H9 (cell line): ENCODE measurements around the gene MOB1B. TPM values are rescaled to one million over a fixed set of nuclear protein-coding genes. Genes with fewer than 3 reads are reported as not detected.

Source experiments
- DNase-seq: peaks from one replicate; pipeline ENCODE4 v3.0.0-alpha.2; 2017
- H2AFZ ChIP-seq: one replicate; pipeline ENCODE4 v1.6.1; 2013; ENCODE audit warnings: mild to moderate bottlenecking, low read length, control low read depth, moderate library complexity
- H2AK5ac ChIP-seq: 2 replicates; pipeline ENCODE4 v1.6.1; 2013; ENCODE audit warnings: low read length, control low read depth, mixed read lengths; ENCODE audit not compliant: insufficient read length
- H2BK120ac ChIP-seq: one replicate; pipeline ENCODE4 v1.6.1; 2013; ENCODE audit warnings: low read depth, mild to moderate bottlenecking, low read length, control low read depth, inconsistent platforms; ENCODE audit not compliant: poor library complexity, severe bottlenecking
- H2BK12ac ChIP-seq: 2 replicates; pipeline ENCODE4 v1.6.1; 2013; ENCODE audit warnings: low read length, control low read depth, mixed read lengths, low read depth; ENCODE audit not compliant: insufficient read length
- H2BK15ac ChIP-seq: 2 replicates; pipeline ENCODE4 v1.6.1; 2013; ENCODE audit warnings: low read depth, low read length, control low read depth
- H2BK20ac ChIP-seq: one replicate; pipeline ENCODE4 v1.6.1; 2013; ENCODE audit warnings: low read depth, mild to moderate bottlenecking, low read length, control low read depth, inconsistent platforms; ENCODE audit not compliant: poor library complexity, severe bottlenecking
- H2BK5ac ChIP-seq: 2 replicates; pipeline ENCODE4 v1.6.1; 2013; ENCODE audit warnings: low read length, control low read depth, mixed read lengths; ENCODE audit not compliant: insufficient read length
- H3K14ac ChIP-seq: 2 replicates; pipeline ENCODE4 v1.6.1; 2013; ENCODE audit warnings: low read length, control low read depth; ENCODE audit not compliant: insufficient read depth
- H3K18ac ChIP-seq: 2 replicates; pipeline ENCODE4 v1.6.1; 2013; ENCODE audit warnings: low read depth, mild to moderate bottlenecking, mixed read lengths, low read length, control low read depth; ENCODE audit not compliant: insufficient read length
- H3K23ac ChIP-seq: 2 replicates; pipeline ENCODE4 v1.6.1; 2013; ENCODE audit warnings: low read length, control low read depth, mixed read lengths, low read depth; ENCODE audit not compliant: insufficient read length
- H3K23me2 ChIP-seq: 2 replicates; pipeline ENCODE4 v1.6.1; 2013; ENCODE audit warnings: low read depth, mild to moderate bottlenecking, mixed read lengths, low read length, control low read depth; ENCODE audit not compliant: insufficient read length, poor library complexity, severe bottlenecking
- H3K27ac ChIP-seq: 2 replicates; pipeline ENCODE4 v1.5.1; 2013; ENCODE audit warnings: low read length, control low read depth, mixed read lengths, low read depth; ENCODE audit not compliant: insufficient read length
- H3K27me3 ChIP-seq: 2 replicates; pipeline ENCODE4 v1.6.1; 2013; ENCODE audit warnings: low read length, control low read depth, inconsistent platforms; ENCODE audit not compliant: insufficient read depth
- H3K4ac ChIP-seq: 2 replicates; pipeline ENCODE4 v1.6.1; 2013; ENCODE audit warnings: low read depth, mild to moderate bottlenecking, control low read depth, inconsistent platforms, low read length, moderate library complexity
- H3K4me1 ChIP-seq: 2 replicates; pipeline ENCODE4 v1.6.1; 2013; ENCODE audit warnings: low read length, control low read depth, inconsistent platforms; ENCODE audit not compliant: insufficient read depth
- H3K4me2 ChIP-seq: 2 replicates; pipeline ENCODE4 v1.6.1; 2013; ENCODE audit warnings: low read length, control low read depth, mixed read lengths; ENCODE audit not compliant: insufficient read length, insufficient read depth
- H3K56ac ChIP-seq: 2 replicates; pipeline ENCODE4 v1.6.1; 2013; ENCODE audit warnings: low read depth, mild to moderate bottlenecking, mixed read lengths, low read length, control low read depth; ENCODE audit not compliant: insufficient read length
- H3K79me1 ChIP-seq: 2 replicates; pipeline ENCODE4 v1.6.1; 2013; ENCODE audit warnings: low read depth, mild to moderate bottlenecking, moderate library complexity, low read length, control low read depth, inconsistent platforms; ENCODE audit not compliant: insufficient read depth, poor library complexity, severe bottlenecking
- H3K79me2 ChIP-seq: 2 replicates; pipeline ENCODE4 v1.6.1; 2013; ENCODE audit warnings: low read length, control low read depth, inconsistent platforms; ENCODE audit not compliant: insufficient read depth
- H3K9ac ChIP-seq: 2 replicates; pipeline ENCODE4 v1.6.1; 2013; ENCODE audit warnings: low read length, control low read depth, mixed read lengths; ENCODE audit not compliant: insufficient read length; ENCODE audit errors: extremely low read depth
- H3K9me3 ChIP-seq: one replicate; pipeline ENCODE4 v1.6.1; 2013; ENCODE audit warnings: low read depth, low read length, inconsistent platforms; ENCODE audit not compliant: control insufficient read depth
- H3T11ph ChIP-seq: one replicate; pipeline ENCODE4 v1.6.1; 2013; ENCODE audit warnings: mild to moderate bottlenecking, low read length, control low read depth, inconsistent platforms
- H4K20me1 ChIP-seq: one replicate; pipeline ENCODE4 v1.6.1; 2013; ENCODE audit not compliant: control insufficient read depth, insufficient read length, insufficient read depth
- H4K5ac ChIP-seq: 2 replicates; pipeline ENCODE4 v1.6.1; 2013; ENCODE audit warnings: low read depth, mild to moderate bottlenecking, mixed read lengths, low read length, control low read depth; ENCODE audit not compliant: insufficient read length
- H4K8ac ChIP-seq: replicated peaks from 2 replicates; pipeline ENCODE4 v1.6.1; 2013; ENCODE audit warnings: low read length, control low read depth, mixed read lengths, low read depth; ENCODE audit not compliant: insufficient read length
- H4K91ac ChIP-seq: 2 replicates; pipeline ENCODE4 v1.6.1; 2013; ENCODE audit warnings: low read depth, mild to moderate bottlenecking, moderate library complexity, mixed read lengths, low read length, control low read depth; ENCODE audit not compliant: insufficient read length
- H3K27ac Mint-ChIP-seq, 3 experiments: 2 replicates in 2 of 3; 3 replicates in 1 of 3; pipeline ENCODE4 v1.8.0; 2020 to 2021; ENCODE audit warnings: mixed read lengths in 3 of 3, mild to moderate bottlenecking in 1 of 3, moderate library complexity in 1 of 3
- H3K27me3 Mint-ChIP-seq: 2 replicates; pipeline ENCODE4 v1.8.0; 2021; ENCODE audit warnings: low read depth, mild to moderate bottlenecking, moderate library complexity, mixed read lengths
- H3K36me3 Mint-ChIP-seq, 3 experiments: 2 replicates in 2 of 3; 3 replicates in 1 of 3; pipeline ENCODE4 v1.8.0; 2020 to 2021; ENCODE audit warnings: low read depth in 3 of 3, mixed read lengths in 3 of 3; ENCODE audit not compliant: insufficient read depth in 1 of 3
- H3K4me1 Mint-ChIP-seq, 2 experiments: 2 replicates each; pipeline ENCODE4 v1.8.0; 2020; ENCODE audit warnings: mixed read lengths in 2 of 2
- H3K4me3 Mint-ChIP-seq, 2 experiments: 2 replicates in 1 of 2; 3 replicates in 1 of 2; pipeline ENCODE4 v1.8.0; 2020 to 2021; ENCODE audit warnings: mild to moderate bottlenecking in 2 of 2, mixed read lengths in 2 of 2, moderate library complexity in 1 of 2
- H3K9me3 Mint-ChIP-seq, 2 experiments: 2 replicates in 1 of 2; 3 replicates in 1 of 2; pipeline ENCODE4 v1.8.0; 2020; ENCODE audit warnings: mild to moderate bottlenecking in 2 of 2, mixed read lengths in 2 of 2, moderate library complexity in 1 of 2
- WGBS: extraction: QIAGEN DNeasy Blood & Tissue Kit; methylation state at CpG from one replicate; pipeline ENCODE4 v1.1.7; 2013; ENCODE audit warnings: missing lambda C conversion rate, low lambda C conversion rate, mixed read lengths; ENCODE audit not compliant: insufficient read length; ENCODE audit errors: extremely low coverage; 5-methylcytosine and 5-hydroxymethylcytosine counted together
- long read RNA-seq: library from polyadenylated mRNA; unstranded; transcript quantifications from one replicate; pipeline ENCODE4 v2.0.0, GENCODE V29; 2020
- total RNA-seq: library from RNA; stranded (reverse); gene quantifications from 2 replicates; pipeline ENCODE4 v1.2.1, GENCODE V29; 2021
- TF ChIP-seq, protein P1 (sequence below): fragments of 200-600 bp; sonication (generic); conservative IDR thresholded peaks from 3 replicates; pipeline ENCODE4 v1.8.0; 2021; ENCODE audit warnings: antibody characterized with exemption, mild to moderate bottlenecking

Gene MOB1B
- 29.5 and 30.3 TPM in 2 replicates for total RNA-seq
- long read RNA-seq, full-length matches to known transcripts: 5 of 15 reads
- long read RNA-seq, partial matches to known transcripts: 1 of 15 reads
- long read RNA-seq, other reads (novel, unspliced or antisense): 9 of 15 reads

DNA sequence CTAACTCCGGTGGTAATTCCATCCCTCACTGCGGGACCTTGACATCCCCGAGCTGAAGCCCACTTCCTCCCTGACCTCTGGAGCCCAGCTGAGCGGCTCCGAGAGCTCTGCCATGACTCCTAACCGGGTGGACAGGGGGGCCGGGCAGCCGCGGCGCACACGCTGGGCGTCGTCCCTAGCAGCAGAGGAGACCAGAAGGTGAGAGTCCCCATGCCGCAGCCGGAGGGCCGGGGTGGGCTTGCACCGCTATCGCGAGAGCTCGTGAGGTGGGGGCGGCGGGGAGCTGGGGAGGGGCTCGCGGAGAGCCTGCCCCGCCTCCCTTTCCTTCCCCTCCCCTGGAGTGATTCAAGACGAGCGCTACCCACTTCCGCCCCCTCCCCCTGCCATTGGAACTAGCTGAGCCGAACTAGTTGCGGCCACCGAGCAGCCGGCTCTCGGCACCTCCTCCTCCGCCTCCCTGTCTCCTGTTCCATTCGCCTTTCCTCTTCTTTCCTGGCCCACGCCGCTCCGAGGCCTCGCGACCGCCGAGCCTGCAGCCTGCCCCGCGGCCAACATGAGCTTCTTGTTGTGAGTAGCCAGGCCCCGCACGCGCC lies at the start of gene MOB1B:
MOB1B (plus strand) TSS at position 386 of the 593 bp plus-strand sequence; CDS start at position 554, 168 bp downstream.
- Histone ChIP-seq H3K79me1 (peaks cover 2% of the 10 kb centered on the region), H4K91ac (no peak within 1 kb of the TSS), H3K9ac (peak within 1 kb of the TSS; percentile 79), H2AFZ (peak within 1 kb of the TSS; percentile 1), H3K4me1 (no peaks in the 10 kb centered on the region), H2BK12ac (no peak within 1 kb of the TSS), H3K27me3 (no peaks in the 10 kb centered on the region), H3K56ac (no peak within 1 kb of the TSS), H3K23ac (no peak within 1 kb of the TSS), H3K27ac (no peak within 1 kb of the TSS), H4K20me1 (no peaks in the 10 kb centered on the region), H3T11ph (no peak within 1 kb of the TSS), H3K9me3 (no peaks in the 10 kb centered on the region), H3K23me2 (peaks cover 6% of the 10 kb centered on the region), H4K5ac (no peak within 1 kb of the TSS), H3K4ac (no peak within 1 kb of the TSS), H2BK120ac (no peak within 1 kb of the TSS), H3K18ac (peak within 1 kb of the TSS; percentile 91), H2BK5ac (no peak within 1 kb of the TSS), H3K4me2 (peak within 1 kb of the TSS; percentile 82), H4K8ac (no peak within 1 kb of the TSS), H2AK5ac (no peak within 1 kb of the TSS), H2BK20ac (no peak within 1 kb of the TSS), H3K14ac (peak within 1 kb of the TSS; percentile 94), H3K79me2 (peaks cover 6% of the 10 kb centered on the region; the same call in 1 of the 2 replicates), H2BK15ac (no peak within 1 kb of the TSS)
- H3K36me3 Mint-ChIP-seq: peaks cover 19 to 26% (median 20%) of the 10 kb centered on the region in 3 experiments
- H3K9me3 Mint-ChIP-seq: no peaks in the 10 kb centered on the region
- H3K27me3 Mint-ChIP-seq: no peaks in the 10 kb centered on the region
- H3K27ac Mint-ChIP-seq: peak within 1 kb of the TSS; percentile 92 to 98 (median 97); a peak in 6 of 7 replicates
- DNase-seq: peak; percentile 96
- no CpG with 5 or more reads among the region's 47 CpGs for WGBS
- TF ChIP-seq, protein P1, sequence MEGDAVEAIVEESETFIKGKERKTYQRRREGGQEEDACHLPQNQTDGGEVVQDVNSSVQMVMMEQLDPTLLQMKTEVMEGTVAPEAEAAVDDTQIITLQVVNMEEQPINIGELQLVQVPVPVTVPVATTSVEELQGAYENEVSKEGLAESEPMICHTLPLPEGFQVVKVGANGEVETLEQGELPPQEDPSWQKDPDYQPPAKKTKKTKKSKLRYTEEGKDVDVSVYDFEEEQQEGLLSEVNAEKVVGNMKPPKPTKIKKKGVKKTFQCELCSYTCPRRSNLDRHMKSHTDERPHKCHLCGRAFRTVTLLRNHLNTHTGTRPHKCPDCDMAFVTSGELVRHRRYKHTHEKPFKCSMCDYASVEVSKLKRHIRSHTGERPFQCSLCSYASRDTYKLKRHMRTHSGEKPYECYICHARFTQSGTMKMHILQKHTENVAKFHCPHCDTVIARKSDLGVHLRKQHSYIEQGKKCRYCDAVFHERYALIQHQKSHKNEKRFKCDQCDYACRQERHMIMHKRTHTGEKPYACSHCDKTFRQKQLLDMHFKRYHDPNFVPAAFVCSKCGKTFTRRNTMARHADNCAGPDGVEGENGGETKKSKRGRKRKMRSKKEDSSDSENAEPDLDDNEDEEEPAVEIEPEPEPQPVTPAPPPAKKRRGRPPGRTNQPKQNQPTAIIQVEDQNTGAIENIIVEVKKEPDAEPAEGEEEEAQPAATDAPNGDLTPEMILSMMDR: peak; percentile 63
- peak within 1 kb of the TSS; percentile 98 to 99 for H3K4me3 Mint-ChIP-seq
- peaks cover 11 to 13% of the 10 kb centered on the region in 2 experiments for H3K4me1 Mint-ChIP-seq
